Fibroblast of skin of left quadriceps (primary cell): Measurements from ENCODE around the gene STPG2.

ENCODE experiments used
- DNase-seq, 2 experiments: peaks; one replicate each; pipeline ENCODE4 v3.0.0-alpha.2; 2013; ENCODE audit warnings: low read depth in 2 of 2

STPG2 gene

GRCh38 chr4:98093662-98094061 is 49.6 kb downstream of the STPG2 start:
- DNase-seq: no peak

- DNase-seq: no peak
Observed at GRCh38 chr4:98092833-98093439, 50.3 kb downstream of the STPG2 start.

GRCh38 chr4:98081936-98082335 is 61.3 kb downstream of the STPG2 start:
- no peak for DNase-seq

- DNase-seq: no peak
Observed at GRCh38 chr4:98068495-98068894, 74.8 kb downstream of the STPG2 start.

- DNase-seq: no peak
Observed at GRCh38 chr4:98055800-98056501, 87.3 kb downstream of the STPG2 start.

- DNase-seq: no peak
Observed at GRCh38 chr4:98046665-98047064, 96.6 kb downstream of the STPG2 start.

- DNase-seq: no peak
Observed at GRCh38 chr4:98030059-98030458, 113.2 kb downstream of the STPG2 start.

- no peak for DNase-seq
Observed at GRCh38 chr4:98027827-98028226, 115.4 kb downstream of the STPG2 start.

- no peak for DNase-seq
Observed at GRCh38 chr4:98026362-98026761, 116.9 kb downstream of the STPG2 start.

- DNase-seq: no peak
Observed at GRCh38 chr4:98006814-98007412, 136.4 kb downstream of the STPG2 start.

- DNase-seq: no peak
Observed at GRCh38 chr4:98006060-98006459, 137.2 kb downstream of the STPG2 start.

GRCh38 chr4:98000940-98001339 is 142.3 kb downstream of the STPG2 start:
- no peak for DNase-seq

GRCh38 chr4:97998203-97998602 is 145.1 kb downstream of the STPG2 start:
- DNase-seq: no peak

GRCh38 chr4:97994765-97995465 is 148.4 kb downstream of the STPG2 start:
- no peak for DNase-seq

- no peak for DNase-seq
Observed at GRCh38 chr4:97990409-97990808, 152.9 kb downstream of the STPG2 start.

- DNase-seq: no peak
Observed at GRCh38 chr4:97987019-97987648, 156.1 kb downstream of the STPG2 start.

- no peak for DNase-seq
Observed at GRCh38 chr4:97984545-97985131, 158.6 kb downstream of the STPG2 start.

- no peak for DNase-seq
Observed at GRCh38 chr4:97978791-97979488, 164.3 kb downstream of the STPG2 start.

- DNase-seq: no peak
Observed at GRCh38 chr4:97953171-97953941, 189.9 kb downstream of the STPG2 start.

- DNase-seq: no peak
Observed at GRCh38 chr4:97952763-97953162, 190.5 kb downstream of the STPG2 start.
